ENCODE measurements around the gene NT5DC3. TPM values are rescaled to one million over a fixed set of nuclear protein-coding genes. Genes with fewer than 3 reads are reported as not detected.

Gene NT5DC3
- total and polyA plus RNA-seq, 9 of the 15 experiments (the other 6 are each of a cell fraction or from before 2014, with no cell fraction given), result 6.3 to 33.5 (median 24.5) TPM

GRCh38 chr12:103840876-103841689, at the start of gene NT5DC3 (continued):
- TF ChIP-seq PBX2 (CRISPR knock-in tag; IDR thresholded peaks at IDR 0.05; ENCODE audit: low read depth), result no peak
- no peak for TF ChIP-seq PBX2 (tag; conservative IDR thresholded peaks at IDR 0.05; ENCODE audit: low read depth)
- no peak for TF ChIP-seq ZNF764 (CRISPR knock-in tag; IDR thresholded peaks at IDR 0.05; ENCODE audit: low read depth)
- TF ChIP-seq SMAD1 (IDR thresholded peaks at IDR 0.05; ENCODE audit: low read depth, low read length, partially characterized antibody), result peak; percentile 5
- TF ChIP-seq TEAD2 (tag; IDR thresholded peaks at IDR 0.05), result no peak
- no peak for TF ChIP-seq PCBP1 (IDR thresholded peaks at IDR 0.05; ENCODE audit: low read depth, low read length, poor library complexity, severe bottlenecking)
- TF ChIP-seq, protein P1, sequence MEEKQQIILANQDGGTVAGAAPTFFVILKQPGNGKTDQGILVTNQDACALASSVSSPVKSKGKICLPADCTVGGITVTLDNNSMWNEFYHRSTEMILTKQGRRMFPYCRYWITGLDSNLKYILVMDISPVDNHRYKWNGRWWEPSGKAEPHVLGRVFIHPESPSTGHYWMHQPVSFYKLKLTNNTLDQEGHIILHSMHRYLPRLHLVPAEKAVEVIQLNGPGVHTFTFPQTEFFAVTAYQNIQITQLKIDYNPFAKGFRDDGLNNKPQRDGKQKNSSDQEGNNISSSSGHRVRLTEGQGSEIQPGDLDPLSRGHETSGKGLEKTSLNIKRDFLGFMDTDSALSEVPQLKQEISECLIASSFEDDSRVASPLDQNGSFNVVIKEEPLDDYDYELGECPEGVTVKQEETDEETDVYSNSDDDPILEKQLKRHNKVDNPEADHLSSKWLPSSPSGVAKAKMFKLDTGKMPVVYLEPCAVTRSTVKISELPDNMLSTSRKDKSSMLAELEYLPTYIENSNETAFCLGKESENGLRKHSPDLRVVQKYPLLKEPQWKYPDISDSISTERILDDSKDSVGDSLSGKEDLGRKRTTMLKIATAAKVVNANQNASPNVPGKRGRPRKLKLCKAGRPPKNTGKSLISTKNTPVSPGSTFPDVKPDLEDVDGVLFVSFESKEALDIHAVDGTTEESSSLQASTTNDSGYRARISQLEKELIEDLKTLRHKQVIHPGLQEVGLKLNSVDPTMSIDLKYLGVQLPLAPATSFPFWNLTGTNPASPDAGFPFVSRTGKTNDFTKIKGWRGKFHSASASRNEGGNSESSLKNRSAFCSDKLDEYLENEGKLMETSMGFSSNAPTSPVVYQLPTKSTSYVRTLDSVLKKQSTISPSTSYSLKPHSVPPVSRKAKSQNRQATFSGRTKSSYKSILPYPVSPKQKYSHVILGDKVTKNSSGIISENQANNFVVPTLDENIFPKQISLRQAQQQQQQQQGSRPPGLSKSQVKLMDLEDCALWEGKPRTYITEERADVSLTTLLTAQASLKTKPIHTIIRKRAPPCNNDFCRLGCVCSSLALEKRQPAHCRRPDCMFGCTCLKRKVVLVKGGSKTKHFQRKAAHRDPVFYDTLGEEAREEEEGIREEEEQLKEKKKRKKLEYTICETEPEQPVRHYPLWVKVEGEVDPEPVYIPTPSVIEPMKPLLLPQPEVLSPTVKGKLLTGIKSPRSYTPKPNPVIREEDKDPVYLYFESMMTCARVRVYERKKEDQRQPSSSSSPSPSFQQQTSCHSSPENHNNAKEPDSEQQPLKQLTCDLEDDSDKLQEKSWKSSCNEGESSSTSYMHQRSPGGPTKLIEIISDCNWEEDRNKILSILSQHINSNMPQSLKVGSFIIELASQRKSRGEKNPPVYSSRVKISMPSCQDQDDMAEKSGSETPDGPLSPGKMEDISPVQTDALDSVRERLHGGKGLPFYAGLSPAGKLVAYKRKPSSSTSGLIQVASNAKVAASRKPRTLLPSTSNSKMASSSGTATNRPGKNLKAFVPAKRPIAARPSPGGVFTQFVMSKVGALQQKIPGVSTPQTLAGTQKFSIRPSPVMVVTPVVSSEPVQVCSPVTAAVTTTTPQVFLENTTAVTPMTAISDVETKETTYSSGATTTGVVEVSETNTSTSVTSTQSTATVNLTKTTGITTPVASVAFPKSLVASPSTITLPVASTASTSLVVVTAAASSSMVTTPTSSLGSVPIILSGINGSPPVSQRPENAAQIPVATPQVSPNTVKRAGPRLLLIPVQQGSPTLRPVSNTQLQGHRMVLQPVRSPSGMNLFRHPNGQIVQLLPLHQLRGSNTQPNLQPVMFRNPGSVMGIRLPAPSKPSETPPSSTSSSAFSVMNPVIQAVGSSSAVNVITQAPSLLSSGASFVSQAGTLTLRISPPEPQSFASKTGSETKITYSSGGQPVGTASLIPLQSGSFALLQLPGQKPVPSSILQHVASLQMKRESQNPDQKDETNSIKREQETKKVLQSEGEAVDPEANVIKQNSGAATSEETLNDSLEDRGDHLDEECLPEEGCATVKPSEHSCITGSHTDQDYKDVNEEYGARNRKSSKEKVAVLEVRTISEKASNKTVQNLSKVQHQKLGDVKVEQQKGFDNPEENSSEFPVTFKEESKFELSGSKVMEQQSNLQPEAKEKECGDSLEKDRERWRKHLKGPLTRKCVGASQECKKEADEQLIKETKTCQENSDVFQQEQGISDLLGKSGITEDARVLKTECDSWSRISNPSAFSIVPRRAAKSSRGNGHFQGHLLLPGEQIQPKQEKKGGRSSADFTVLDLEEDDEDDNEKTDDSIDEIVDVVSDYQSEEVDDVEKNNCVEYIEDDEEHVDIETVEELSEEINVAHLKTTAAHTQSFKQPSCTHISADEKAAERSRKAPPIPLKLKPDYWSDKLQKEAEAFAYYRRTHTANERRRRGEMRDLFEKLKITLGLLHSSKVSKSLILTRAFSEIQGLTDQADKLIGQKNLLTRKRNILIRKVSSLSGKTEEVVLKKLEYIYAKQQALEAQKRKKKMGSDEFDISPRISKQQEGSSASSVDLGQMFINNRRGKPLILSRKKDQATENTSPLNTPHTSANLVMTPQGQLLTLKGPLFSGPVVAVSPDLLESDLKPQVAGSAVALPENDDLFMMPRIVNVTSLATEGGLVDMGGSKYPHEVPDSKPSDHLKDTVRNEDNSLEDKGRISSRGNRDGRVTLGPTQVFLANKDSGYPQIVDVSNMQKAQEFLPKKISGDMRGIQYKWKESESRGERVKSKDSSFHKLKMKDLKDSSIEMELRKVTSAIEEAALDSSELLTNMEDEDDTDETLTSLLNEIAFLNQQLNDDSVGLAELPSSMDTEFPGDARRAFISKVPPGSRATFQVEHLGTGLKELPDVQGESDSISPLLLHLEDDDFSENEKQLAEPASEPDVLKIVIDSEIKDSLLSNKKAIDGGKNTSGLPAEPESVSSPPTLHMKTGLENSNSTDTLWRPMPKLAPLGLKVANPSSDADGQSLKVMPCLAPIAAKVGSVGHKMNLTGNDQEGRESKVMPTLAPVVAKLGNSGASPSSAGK (IDR thresholded peaks at IDR 0.05), result peak; percentile 36; the same call in 1 of the 2 replicates
- TF ChIP-seq MAZ (CRISPR knock-in tag; conservative IDR thresholded peaks at IDR 0.05 in 1 of 2, IDR thresholded peaks at IDR 0.05 in 1 of 2), result peak in 1 of 2 experiments; percentile 75
- no peak for TF ChIP-seq ARHGAP35 (IDR thresholded peaks at IDR 0.05; ENCODE audit: partially characterized antibody)
- TF ChIP-seq TEAD1 (CRISPR knock-in tag; IDR thresholded peaks at IDR 0.05), result 0 out of 4 replicates have a peak, but pooled peaks of 1 of the 2 experiments have one; percentile 26
